Mesenteric fat pad (tissue), 1 donor: ENCODE results near the gene CYP8B1. TPM values are rescaled to one million over a fixed set of nuclear protein-coding genes. Genes with fewer than 3 reads are reported as not detected.

Experiments used
- DNase-seq: peaks from one replicate; pipeline ENCODE4 v3.0.0-alpha.2; 2020; ENCODE audit warnings: low spot score
- total RNA-seq: library from RNA; stranded (reverse); fragmentation: NEBNext Ultra II Directional; extraction: Animal tissue kit (Norgen Biotek cat#: 25700); gene quantifications from one replicate; pipeline ENCODE4 v1.2.1, GENCODE V29; 2021
- donor health status: DM: yes; HTN: yes; CAD: no.

The CYP8B1 gene
- total RNA-seq, 1 donor from 2014 or later: not detected

- no peak for DNase-seq
Observed at GRCh38 chr3:42829083-42829627, 46.5 kb downstream of the CYP8B1 start.

GRCh38 chr3:42827654-42828053 is 48.0 kb downstream of the CYP8B1 start:
- DNase-seq: no peak

- no peak for DNase-seq
Observed at GRCh38 chr3:42827023-42827422, 48.7 kb downstream of the CYP8B1 start.

DNA sequence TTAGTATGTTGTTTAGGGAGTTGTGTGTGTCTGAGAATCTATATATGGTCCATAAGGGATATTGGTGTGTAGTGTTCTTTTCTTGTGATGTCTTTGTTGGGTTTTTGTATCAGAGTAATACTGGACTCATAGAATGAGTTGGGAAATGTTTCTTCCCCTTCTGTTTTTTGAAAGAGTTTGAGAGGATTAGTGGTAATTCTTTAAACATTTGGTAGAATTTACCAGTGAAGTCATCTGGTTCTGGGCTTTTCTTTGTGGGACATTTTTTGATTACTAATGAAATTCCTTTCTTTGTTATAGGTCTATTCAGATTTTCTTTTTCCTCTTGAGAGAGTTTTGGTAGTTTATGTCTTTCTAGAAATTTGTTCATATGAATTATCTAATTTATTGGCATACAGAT is 49.5 kb downstream of the CYP8B1 start:
- DNase-seq: no peak

- no peak for DNase-seq
Observed at GRCh38 chr3:42823351-42823750, 52.3 kb downstream of the CYP8B1 start.

GRCh38 chr3:42822828-42823227 is 52.9 kb downstream of the CYP8B1 start:
- no peak for DNase-seq

Other genes with a start within 250 kb of the CYP8B1 start
- gene ZBTB47, start 222.2 kb downstream of the CYP8B1 start, total RNA-seq: 58.2 TPM
- not detected for gene KLHL40, start 190.3 kb downstream of the CYP8B1 start, total RNA-seq
- 0.48 TPM for gene HHATL, start 173.1 kb downstream of the CYP8B1 start, total RNA-seq
- gene CCDC13, start 102.6 kb downstream of the CYP8B1 start, total RNA-seq: 1.3 TPM
- gene HIGD1A, start 71.4 kb downstream of the CYP8B1 start, total RNA-seq: 97.4 TPM
- gene ACKR2, start 66.4 kb downstream of the CYP8B1 start, total RNA-seq: 5.6 TPM
- 5.7 TPM for gene ZNF662, start 30.3 kb upstream of the CYP8B1 start, total RNA-seq
- 11.9 TPM for gene GASK1A, start 103.4 kb upstream of the CYP8B1 start, total RNA-seq
- gene POMGNT2, start 230.2 kb upstream of the CYP8B1 start, total RNA-seq: 16.1 TPM